Bronchial epithelial cell (primary cell): Measurements from ENCODE around the gene COL23A1. TPM values are rescaled to one million over a fixed set of nuclear protein-coding genes. Genes with fewer than 3 reads are reported as not detected.

Experiments used
- DNase-seq: peaks from one replicate; pipeline ENCODE4 v3.0.0-alpha.2; 2010; ENCODE audit warnings: low read depth
- FAIRE-seq: peaks from 2 replicates; lab custom pipeline; 2011; peaks lifted over from hg19 to GRCh38; lab: Jason Lieb, UNC
- H3K27me3 ChIP-seq: 2 replicates; pipeline ENCODE4 v1.5.1; 2011; ENCODE audit warnings: low read length; ENCODE audit not compliant: control insufficient read depth, insufficient read depth
- H3K36me3 ChIP-seq: 2 replicates; pipeline ENCODE4 v1.5.1; 2011; ENCODE audit warnings: low read length; ENCODE audit not compliant: control insufficient read depth, insufficient read depth
- H3K4me3 ChIP-seq: 2 replicates; pipeline ENCODE4 v1.5.1; 2011; ENCODE audit warnings: mild to moderate bottlenecking, low read depth, low read length, control low read depth
- CTCF ChIP-seq: IDR thresholded peaks from 2 replicates; pipeline ENCODE4 v1.5.1; 2011; ENCODE audit warnings: mild to moderate bottlenecking, moderate library complexity, low read length, control low read depth, inconsistent platforms; ENCODE audit not compliant: insufficient read depth, severe bottlenecking
- total RNA-seq: library from RNA; depleted of rRNA; stranded (reverse); fragments of >200 nt; gene quantifications from 2 replicates; pipeline ENCODE4 v1.2.1, GENCODE V29; 2014

Gene COL23A1
- total RNA-seq, 1 donor from 2014 or later = 0.26 TPM

GRCh38 chr5:178465861-178466288 lies 124.3 kb downstream of the COL23A1 start:
- H3K4me3 ChIP-seq = no peak overlapping the region
- DNase-seq = no peak
- peaks cover 1% of the 10 kb centered on the region for H3K27me3 ChIP-seq
- TF ChIP-seq CTCF = no peak
- FAIRE-seq = no peak
- no peaks in the 10 kb centered on the region for H3K36me3 ChIP-seq

GRCh38 chr5:178465228-178465860 lies 124.8 kb downstream of the COL23A1 start:
- DNase-seq (no peak), FAIRE-seq (no peak)
- H3K27me3 ChIP-seq = peaks cover 2% of the 10 kb centered on the region
- H3K4me3 ChIP-seq = no peak overlapping the region
- TF ChIP-seq CTCF = no peak
- no peaks in the 10 kb centered on the region for H3K36me3 ChIP-seq

GRCh38 chr5:178464431-178465048 lies 125.7 kb downstream of the COL23A1 start:
- DNase-seq (no peak), FAIRE-seq (no peak)
- Histone ChIP-seq H3K4me3 (no peak overlapping the region), H3K27me3 (peaks cover 2% of the 10 kb centered on the region), H3K36me3 (no peaks in the 10 kb centered on the region)
- TF ChIP-seq CTCF = no peak

- peaks cover 2% of the 10 kb centered on the region for H3K27me3 ChIP-seq
Observed at GRCh38 chr5:178463321-178464155, 126.7 kb downstream of the COL23A1 start.

GRCh38 chr5:178462816-178463215 lies 127.4 kb downstream of the COL23A1 start:
- Histone ChIP-seq H3K4me3 (no peak overlapping the region), H3K27me3 (peaks cover 2% of the 10 kb centered on the region), H3K36me3 (no peaks in the 10 kb centered on the region)
- no peak for FAIRE-seq
- DNase-seq = no peak
- TF ChIP-seq CTCF = no peak

More at GRCh38 chr5:178463321-178464155, 126.7 kb downstream of the COL23A1 start:
- TF ChIP-seq CTCF = no peak
- H3K4me3 ChIP-seq = no peak overlapping the region
- FAIRE-seq (no peak), DNase-seq (no peak)
- no peaks in the 10 kb centered on the region for H3K36me3 ChIP-seq
